Loucy (cell line): ENCODE results near the gene NDUFA3.

Experiments
- CTCF ChIP-seq: fragments of 200-600 bp; sonication (generic); conservative IDR thresholded peaks from 2 replicates; pipeline ENCODE4 v1.5.1; 2014; ENCODE audit warnings: mild to moderate bottlenecking, antibody characterized with exemption, low read length
- EZH2phosphoT487 ChIP-seq: fragments of 200-600 bp; IDR thresholded peaks from 2 replicates; pipeline ENCODE4 v1.6.1; 2018; ENCODE audit warnings: antibody characterized with exemption, mild to moderate bottlenecking, moderate library complexity, borderline replicate concordance

- TF ChIP-seq CTCF: no peak
- TF ChIP-seq EZH2phosphoT487: no peak
Observed at GRCh38 chr19:54142166-54142780, 39.6 kb downstream of the NDUFA3 start.
